GM21717 (cell line): ENCODE measurements around the gene UFC1.

Experiments used
- ATAC-seq: cut with Tn5 transposase; IDR thresholded peaks from one replicate; pipeline ENCODE4 v1.9.1; 2021; ENCODE audit warnings: mild to moderate bottlenecking, moderate library complexity; ENCODE audit not compliant: unreplicated experiment

The UFC1 gene

DNA sequence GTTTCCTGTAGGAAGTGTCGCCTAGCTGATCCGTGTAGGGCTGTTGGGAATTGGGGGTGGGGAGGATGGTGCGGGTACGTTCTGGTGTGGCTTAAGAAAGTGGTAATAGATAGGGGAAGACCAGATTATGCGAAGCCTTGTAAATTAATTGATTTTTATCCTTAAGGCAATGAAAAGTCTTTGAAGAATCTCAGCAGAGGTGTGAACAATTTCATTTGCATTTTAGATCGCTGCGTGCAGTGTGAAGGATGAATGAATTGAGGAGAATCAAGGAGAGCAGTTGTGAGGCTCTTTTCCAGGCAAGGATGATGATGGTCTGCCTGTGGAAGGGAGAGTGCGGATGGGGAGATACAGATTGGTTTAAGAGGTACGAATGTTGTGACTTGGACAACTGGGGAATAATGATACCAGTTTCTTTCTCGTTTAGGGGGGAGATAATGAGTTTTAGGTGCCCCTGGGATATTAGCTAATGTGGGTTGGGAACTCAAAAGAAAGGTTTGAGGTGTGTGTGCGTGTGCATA, 20.5 kb upstream of the UFC1 start:
- no peak for ATAC-seq

- no peak for ATAC-seq
Observed at GRCh38 chr1:161137881-161138280, 15.9 kb upstream of the UFC1 start.

GRCh38 chr1:161138431-161138830, 15.3 kb upstream of the UFC1 start:
- no peak for ATAC-seq

GRCh38 chr1:161139766-161140165, 14.0 kb upstream of the UFC1 start:
- ATAC-seq: no peak

DNA sequence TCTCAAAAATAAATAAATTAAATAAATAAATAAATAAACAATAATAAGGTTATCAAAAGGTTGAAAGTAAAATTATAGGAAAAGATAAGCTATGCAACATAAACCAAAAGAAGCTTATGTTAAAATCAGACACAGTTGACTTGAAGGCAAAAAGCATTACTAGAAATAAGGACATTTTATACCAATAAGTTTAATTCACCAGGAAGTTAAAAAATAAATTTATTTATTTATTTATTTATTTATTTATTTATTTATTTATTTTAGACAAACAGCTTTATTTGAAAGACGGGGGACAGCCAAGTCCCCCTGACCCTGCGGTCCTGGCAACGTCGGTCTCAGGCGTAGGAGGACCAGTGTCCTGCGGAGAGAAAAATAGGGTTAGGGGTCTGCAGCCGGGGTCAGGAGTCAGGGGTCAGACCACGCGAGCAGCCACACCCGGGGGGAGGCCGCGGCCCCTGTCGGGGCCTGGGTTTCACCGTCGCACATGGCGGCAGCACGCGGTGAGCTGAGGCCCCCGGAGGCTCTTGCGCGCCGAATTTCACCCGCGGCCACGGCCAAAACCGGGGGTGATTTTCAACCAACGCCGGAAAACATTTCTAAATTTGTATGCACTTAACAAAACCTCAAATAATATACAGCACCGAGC, 12.9 kb upstream of the UFC1 start:
- no peak for ATAC-seq

- no peak for ATAC-seq
Observed at GRCh38 chr1:161145832-161146231, 7.9 kb upstream of the UFC1 start.

DNA sequence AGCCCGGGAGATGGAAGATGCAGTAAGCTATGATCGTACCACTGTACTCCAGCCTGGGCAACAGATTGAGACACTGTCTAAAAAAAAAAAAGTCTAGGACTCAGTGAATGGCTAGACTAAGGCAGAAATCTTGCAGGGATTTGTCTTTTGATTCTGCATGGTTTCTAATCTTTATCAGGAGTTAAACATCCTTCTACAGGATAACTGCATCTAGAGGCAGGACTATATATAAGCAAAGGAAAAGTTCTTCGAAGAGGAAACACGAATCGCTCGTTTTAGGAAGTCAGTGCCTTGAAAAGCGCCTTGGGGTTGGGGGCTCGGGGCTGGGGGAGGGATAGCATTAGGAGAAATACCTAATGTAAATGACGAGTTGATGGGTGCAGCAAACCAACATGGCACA, 602 bp upstream of the UFC1 start:
- ATAC-seq: no peak

DNA sequence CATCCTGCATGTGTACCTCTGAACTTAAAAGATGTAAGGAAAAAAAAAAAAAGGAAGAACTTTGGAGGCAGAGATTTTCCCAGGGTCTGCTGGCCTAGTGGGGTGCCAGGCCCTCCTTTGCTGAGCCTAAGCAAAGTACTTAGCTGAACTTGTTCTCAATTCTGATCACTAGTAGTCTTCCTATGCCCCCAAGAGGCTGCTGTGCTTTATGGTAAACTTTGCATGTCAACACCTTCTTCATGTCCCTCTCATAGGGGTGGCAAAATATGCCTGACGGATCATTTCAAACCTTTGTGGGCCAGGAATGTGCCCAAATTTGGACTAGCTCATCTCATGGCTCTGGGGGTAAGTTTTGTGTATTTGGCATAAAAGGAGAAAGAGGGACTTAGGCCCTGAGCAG, 4.1 kb downstream of the UFC1 start:
- no peak for ATAC-seq

GRCh38 chr1:161158316-161159010, 4.7 kb downstream of the UFC1 start:
- no peak for ATAC-seq

GRCh38 chr1:161159087-161159912, 5.5 kb downstream of the UFC1 start, which contains the start of gene USP21:
USP21 (plus strand) TSS chr1:161159500; CDS start chr1:161160641, 1,141 bp downstream.
- ATAC-seq: peak; percentile 53

DNA sequence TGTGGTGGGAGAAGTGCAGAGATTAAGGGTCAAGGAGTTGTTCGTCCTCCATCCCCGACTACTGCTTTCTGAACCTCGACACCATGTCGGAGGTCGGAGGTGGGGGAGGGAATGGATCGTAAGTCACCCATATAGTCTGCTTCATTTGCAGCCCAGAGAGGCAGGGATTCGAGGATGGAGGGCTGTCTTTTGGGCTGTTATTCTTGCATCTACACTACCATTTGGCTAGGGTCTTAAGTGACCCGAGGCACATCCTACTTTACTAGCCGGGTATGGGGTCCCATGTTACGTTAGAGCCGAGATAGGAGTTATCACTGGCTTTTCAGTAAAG, 6.1 kb downstream of the UFC1 start:
- ATAC-seq: no peak

GRCh38 chr1:161160671-161161145, 6.9 kb downstream of the UFC1 start:
- ATAC-seq: no peak

- ATAC-seq: no peak
Observed at GRCh38 chr1:161161652-161162051, 7.9 kb downstream of the UFC1 start.

DNA sequence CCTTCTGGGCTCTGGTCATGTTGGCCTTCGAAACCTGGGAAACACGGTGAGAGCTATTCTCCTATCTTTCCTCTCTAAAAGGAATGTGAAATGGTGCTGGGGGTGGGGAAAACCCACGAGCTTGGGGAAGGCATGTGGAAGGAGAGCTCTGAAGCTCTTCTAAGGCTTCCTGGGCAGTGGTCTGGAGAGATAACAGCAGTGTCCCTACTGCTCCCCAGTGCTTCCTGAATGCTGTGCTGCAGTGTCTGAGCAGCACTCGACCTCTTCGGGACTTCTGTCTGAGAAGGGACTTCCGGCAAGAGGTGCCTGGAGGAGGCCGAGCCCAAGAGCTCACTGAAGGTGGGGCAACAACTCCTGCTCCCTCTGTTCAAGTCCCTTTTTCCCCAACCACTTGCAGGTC, 8.3 kb downstream of the UFC1 start:
- no peak for ATAC-seq

DNA sequence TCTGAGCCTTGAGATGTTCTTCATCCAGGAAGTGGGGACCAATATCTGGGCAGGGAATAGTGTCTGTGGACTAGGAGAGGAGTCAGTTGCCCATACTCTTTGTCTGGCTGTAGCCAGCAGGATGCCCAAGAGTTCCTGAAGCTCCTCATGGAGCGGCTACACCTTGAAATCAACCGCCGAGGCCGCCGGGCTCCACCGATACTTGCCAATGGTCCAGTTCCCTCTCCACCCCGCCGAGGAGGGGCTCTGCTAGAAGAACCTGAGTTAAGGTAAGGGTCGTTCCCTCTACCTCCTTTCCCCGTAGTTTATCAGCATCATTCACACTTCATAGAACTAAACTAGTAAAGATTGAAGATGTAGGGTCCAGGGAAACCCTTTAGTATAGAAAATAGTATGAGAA, 9.0 kb downstream of the UFC1 start:
- ATAC-seq: no peak

- no peak for ATAC-seq
Observed at GRCh38 chr1:161163793-161164192, 10.0 kb downstream of the UFC1 start.

DNA sequence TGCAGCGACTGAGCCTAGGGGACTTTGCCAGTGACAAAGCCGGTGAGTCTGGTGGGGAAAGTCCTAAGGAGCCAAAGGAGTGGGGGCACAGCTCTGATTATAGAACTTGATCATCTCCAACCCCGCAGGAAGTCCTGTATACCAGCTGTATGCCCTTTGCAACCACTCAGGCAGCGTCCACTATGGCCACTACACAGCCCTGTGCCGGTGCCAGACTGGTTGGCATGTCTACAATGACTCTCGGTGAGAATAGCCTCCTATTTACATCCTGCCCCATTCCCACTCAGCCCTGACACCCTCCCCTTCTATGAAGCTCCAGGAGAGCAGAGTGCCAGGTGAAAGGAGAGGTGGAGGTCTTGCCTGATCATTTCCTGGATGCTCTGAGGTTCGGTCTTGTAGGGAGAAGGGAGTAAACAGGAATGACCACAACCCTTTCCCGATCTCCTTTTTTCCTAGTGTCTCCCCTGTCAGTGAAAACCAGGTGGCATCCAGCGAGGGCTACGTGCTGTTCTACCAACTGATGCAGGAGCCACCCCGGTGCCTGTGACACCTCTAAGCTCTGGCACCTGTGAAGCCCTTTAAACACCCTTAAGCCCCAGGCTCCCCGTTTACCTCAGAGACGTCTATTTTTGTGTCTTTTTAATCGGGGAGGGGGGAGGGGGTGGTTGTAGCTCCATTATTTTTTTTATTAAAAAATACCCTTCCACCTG, 11.3 kb downstream of the UFC1 start:
- ATAC-seq: no peak

- peak; percentile 91 for ATAC-seq
Observed at GRCh38 chr1:161165742-161166668, 12.2 kb downstream of the UFC1 start, which contains the start of gene PPOX. PPOX (plus strand) TSS chr1:161166426; CDS start chr1:161166848, 422 bp downstream.

DNA sequence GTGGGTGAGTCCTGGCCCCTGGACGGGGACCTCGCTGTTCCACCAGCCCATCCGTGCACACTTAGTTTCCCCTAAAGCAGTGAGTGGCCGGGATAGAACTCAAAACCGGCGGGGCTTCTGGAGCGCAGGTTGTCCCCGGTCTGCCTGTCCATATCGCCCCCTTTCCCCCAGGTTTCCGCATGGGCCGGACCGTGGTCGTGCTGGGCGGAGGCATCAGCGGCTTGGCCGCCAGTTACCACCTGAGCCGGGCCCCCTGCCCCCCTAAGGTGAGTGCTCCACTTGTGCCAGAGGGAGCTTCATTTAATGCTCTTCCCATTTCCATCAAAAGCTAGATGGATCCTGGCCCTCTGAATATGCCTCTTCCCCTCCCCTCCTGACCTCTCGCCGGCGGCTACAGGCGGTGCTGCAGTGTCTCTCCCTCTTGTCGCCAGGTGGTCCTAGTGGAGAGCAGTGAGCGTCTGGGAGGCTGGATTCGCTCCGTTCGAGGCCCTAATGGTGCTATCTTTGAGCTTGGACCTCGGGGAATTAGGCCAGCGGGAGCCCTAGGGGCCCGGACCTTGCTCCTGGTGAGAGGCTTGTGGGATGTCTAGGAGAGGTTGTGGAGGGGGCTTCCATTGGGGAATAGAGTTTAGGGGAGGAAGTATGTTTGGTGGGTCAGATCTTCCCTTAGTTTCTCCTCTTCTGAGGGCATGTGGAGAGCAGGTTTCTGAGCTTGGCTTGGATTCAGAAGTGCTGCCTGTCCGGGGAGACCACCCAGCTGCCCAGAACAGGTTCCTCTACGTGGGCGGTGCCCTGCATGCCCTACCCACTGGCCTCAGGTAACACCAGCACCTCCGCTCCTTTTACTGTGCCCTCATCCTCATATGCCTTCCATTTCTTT, 13.1 kb downstream of the UFC1 start:
- ATAC-seq: no peak
